ENCODE results near the gene AGPAT4.

AGPAT4 gene

GRCh38 chr6:161139304-161139765 lies 134.5 kb downstream of the AGPAT4 start:
- in situ Hi-C loops (cut with MboI; ENCODE audit: low pct_unique_long_range_greater_than_20kb, low sequenced_read_pairs, unreplicated experiment), result loop anchor here (25.0 kb wide), 1 partner anchor 223 kb away; no protein-coding TSS in a partner anchor
- DNase-seq (ENCODE audit: low spot score), result no peak
- TF ChIP-seq CTCF (IDR thresholded peaks at IDR 0.05; ENCODE audit: extremely low read depth, insufficient read depth, missing control alignments), result no peak

GRCh38 chr6:161138543-161139303 lies 135.1 kb downstream of the AGPAT4 start:
- in situ Hi-C loops (cut with MboI; ENCODE audit: low pct_unique_long_range_greater_than_20kb, low sequenced_read_pairs, unreplicated experiment), result loop anchor here (25.0 kb wide), 1 partner anchor 224 kb away; no protein-coding TSS in a partner anchor
- TF ChIP-seq CTCF (IDR thresholded peaks at IDR 0.05; ENCODE audit: extremely low read depth, insufficient read depth, missing control alignments), result no peak
- DNase-seq (ENCODE audit: low spot score), result no peak

GRCh38 chr6:161137839-161138542 lies 135.9 kb downstream of the AGPAT4 start:
- in situ Hi-C loops (cut with MboI; ENCODE audit: low pct_unique_long_range_greater_than_20kb, low sequenced_read_pairs, unreplicated experiment), result loop anchor here (25.0 kb wide), 1 partner anchor 224 kb away; no protein-coding TSS in a partner anchor
- no peak for DNase-seq (ENCODE audit: low spot score)
- TF ChIP-seq CTCF (IDR thresholded peaks at IDR 0.05; ENCODE audit: extremely low read depth, insufficient read depth, missing control alignments), result no peak

- in situ Hi-C loops (cut with MboI; ENCODE audit: low pct_unique_long_range_greater_than_20kb, low sequenced_read_pairs, unreplicated experiment), result loop anchor here (25.0 kb wide), 1 partner anchor 225 kb away; no protein-coding TSS in a partner anchor
- TF ChIP-seq CTCF (IDR thresholded peaks at IDR 0.05; ENCODE audit: extremely low read depth, insufficient read depth, missing control alignments), result no peak
- no peak for DNase-seq (ENCODE audit: low spot score)
Measured at GRCh38 chr6:161137320-161137719, 136.5 kb downstream of the AGPAT4 start.

- TF ChIP-seq CTCF (IDR thresholded peaks at IDR 0.05; ENCODE audit: extremely low read depth, insufficient read depth, missing control alignments), result no peak
- no peak for DNase-seq (ENCODE audit: low spot score)
- in situ Hi-C loops (cut with MboI; ENCODE audit: low pct_unique_long_range_greater_than_20kb, low sequenced_read_pairs, unreplicated experiment), result loop anchor here (25.0 kb wide), 1 partner anchor 226 kb away; no protein-coding TSS in a partner anchor
Measured at GRCh38 chr6:161136655-161137054, 137.2 kb downstream of the AGPAT4 start.

- TF ChIP-seq CTCF (IDR thresholded peaks at IDR 0.05; ENCODE audit: extremely low read depth, insufficient read depth, missing control alignments), result no peak
- in situ Hi-C loops (cut with MboI; ENCODE audit: low pct_unique_long_range_greater_than_20kb, low sequenced_read_pairs, unreplicated experiment), result loop anchor here (25.0 kb wide), 1 partner anchor 226 kb away; no protein-coding TSS in a partner anchor
- no peak for DNase-seq (ENCODE audit: low spot score)
Measured at GRCh38 chr6:161135695-161136591, 137.9 kb downstream of the AGPAT4 start.

Measured in GM13977 (cell line).